Neuronal stem cell (in vitro differentiated cells): ENCODE data around the gene FAM111A.

ENCODE experiments used
- DNase-seq: peaks from one replicate; pipeline ENCODE4 v3.0.0-alpha.2; 2013; ENCODE audit warnings: low spot score
- H2AFZ ChIP-seq: one replicate; pipeline ENCODE4 v1.6.1; 2013; ENCODE audit warnings: mild to moderate bottlenecking, low read length, inconsistent platforms
- H2AK5ac ChIP-seq: 2 replicates; pipeline ENCODE4 v1.6.1; 2013; ENCODE audit warnings: low read depth, mild to moderate bottlenecking, inconsistent platforms, low read length, moderate library complexity, mixed read lengths
- H2BK120ac ChIP-seq: 2 replicates; pipeline ENCODE4 v1.6.1; 2013; ENCODE audit warnings: low read depth, mild to moderate bottlenecking, inconsistent platforms, low read length, moderate library complexity, mixed read lengths
- H2BK12ac ChIP-seq: one replicate; pipeline ENCODE4 v1.6.1; 2013; ENCODE audit warnings: low read length, inconsistent platforms
- H2BK15ac ChIP-seq: 2 replicates; pipeline ENCODE4 v1.6.1; 2013; ENCODE audit warnings: mild to moderate bottlenecking, low read length, inconsistent platforms, mixed read lengths
- H2BK5ac ChIP-seq: one replicate; pipeline ENCODE4 v1.6.1; 2013; ENCODE audit warnings: inconsistent platforms, mild to moderate bottlenecking, low read length, moderate library complexity
- H3K14ac ChIP-seq: one replicate; pipeline ENCODE4 v1.6.1; 2013; ENCODE audit warnings: low read length, inconsistent platforms
- H3K18ac ChIP-seq: 2 replicates; pipeline ENCODE4 v1.6.1; 2013; ENCODE audit warnings: low read length, inconsistent platforms
- H3K23ac ChIP-seq: 2 replicates; pipeline ENCODE4 v1.6.1; 2013; ENCODE audit warnings: low read depth, mild to moderate bottlenecking, mixed read lengths, low read length, inconsistent platforms; ENCODE audit not compliant: poor library complexity
- H3K27ac ChIP-seq: replicated peaks from 3 replicates; pipeline ENCODE4 v1.5.1; 2013; ENCODE audit warnings: low read length, inconsistent platforms
- H3K27me3 ChIP-seq, 3 experiments: 2 replicates each; pipeline ENCODE4 v1.6.1; 2013; ENCODE audit warnings: low read length in 3 of 3, mild to moderate bottlenecking in 2 of 3, inconsistent platforms in 1 of 3, low read depth in 1 of 3, mixed read lengths in 1 of 3, moderate library complexity in 1 of 3; ENCODE audit not compliant: control insufficient read depth in 3 of 3, insufficient read depth in 3 of 3
- H3K36me3 ChIP-seq, 2 donors: replicated peaks in 1 of 2; 2 replicates each; pipeline ENCODE4 v1.6.1; 2013; ENCODE audit warnings: low read length in 2 of 2; ENCODE audit not compliant: control insufficient read depth in 2 of 2, insufficient read depth in 2 of 2
- H3K4ac ChIP-seq: 2 replicates; pipeline ENCODE4 v1.6.1; 2013; ENCODE audit warnings: inconsistent platforms, mild to moderate bottlenecking, low read length, moderate library complexity
- H3K4me1 ChIP-seq, 2 donors: 1 replicate in 1 of 2; 2 replicates in 1 of 2; pipeline ENCODE4 v1.6.1; 2013; ENCODE audit warnings: low read length in 2 of 2, low read depth in 1 of 2; ENCODE audit not compliant: control insufficient read depth in 2 of 2, insufficient read depth in 1 of 2
- H3K4me2 ChIP-seq: one replicate; pipeline ENCODE4 v1.6.1; 2013; ENCODE audit warnings: mild to moderate bottlenecking, low read length, inconsistent platforms; ENCODE audit not compliant: insufficient read depth, poor library complexity, severe bottlenecking
- H3K4me3 ChIP-seq, 2 donors: 2 replicates each; pipeline ENCODE4 v1.5.1; 2013; ENCODE audit warnings: low read length in 2 of 2, mild to moderate bottlenecking in 2 of 2, inconsistent platforms in 1 of 2, moderate library complexity in 1 of 2
- H3K79me1 ChIP-seq: one replicate; pipeline ENCODE4 v1.6.1; 2013; ENCODE audit warnings: low read depth, mild to moderate bottlenecking, inconsistent platforms, low read length, moderate library complexity
- H3K9ac ChIP-seq: one replicate; pipeline ENCODE4 v1.6.1; 2013; ENCODE audit warnings: mild to moderate bottlenecking, low read depth, low read length, inconsistent platforms; ENCODE audit not compliant: poor library complexity
- H3K9me3 ChIP-seq, 2 donors: replicated peaks in 1 of 2; 2 replicates each; pipeline versions ENCODE3 to v1.6.1; 2013; ENCODE audit warnings: low read length in 2 of 2, mild to moderate bottlenecking in 2 of 2, inconsistent platforms in 1 of 2, low read depth in 1 of 2, mixed read lengths in 1 of 2, moderate library complexity in 1 of 2; ENCODE audit not compliant: control insufficient read depth in 2 of 2, insufficient read depth in 1 of 2
- H4K8ac ChIP-seq: one replicate; pipeline ENCODE4 v1.6.1; 2013; ENCODE audit warnings: low read depth, mild to moderate bottlenecking, inconsistent platforms, low read length, moderate library complexity
- H4K91ac ChIP-seq: one replicate; pipeline ENCODE4 v1.6.1; 2013; ENCODE audit warnings: low read length, low read depth, mild to moderate bottlenecking, inconsistent platforms; ENCODE audit not compliant: poor library complexity
- WGBS, 2 donors: extraction: QIAGEN DNeasy Blood & Tissue Kit; methylation state at CpG; one replicate each; pipeline ENCODE4 v1.1.7; 2013; ENCODE audit warnings: missing lambda C conversion rate in 2 of 2, mixed read lengths in 1 of 2; ENCODE audit not compliant: insufficient read length in 2 of 2, insufficient replicate concordance in 1 of 2; ENCODE audit errors: extremely low coverage in 2 of 2; 5-methylcytosine and 5-hydroxymethylcytosine counted together

The FAM111A gene

GRCh38 chr11:59137190-59137589, 5.5 kb upstream of the FAM111A start:
- no peak overlapping the region for H2BK12ac ChIP-seq
- DNase-seq: no peak
- no peak overlapping the region for H3K4me2 ChIP-seq
- no peak overlapping the region for H3K27ac ChIP-seq
- no peaks in the 10 kb centered on the region for H3K79me1 ChIP-seq
- no CpG with 5 or more reads among the region's 17 CpGs for WGBS, 2 donors
- peak overlapping the region; percentile 38 for H3K14ac ChIP-seq
- H2BK15ac ChIP-seq: no peak overlapping the region
- H4K8ac ChIP-seq: no peak overlapping the region
- peaks cover 2 to 5% of the 10 kb centered on the region in 2 donors for H3K36me3 ChIP-seq
- no peak overlapping the region for H3K4me3 ChIP-seq
- no peak overlapping the region for H2BK120ac ChIP-seq
- H3K23ac ChIP-seq: no peak overlapping the region
- H3K27me3 ChIP-seq: no peaks in the 10 kb centered on the region
- no peak overlapping the region for H2AFZ ChIP-seq
- no peak overlapping the region for H3K18ac ChIP-seq
- H3K4ac ChIP-seq: no peak overlapping the region
- no peak overlapping the region for H2BK5ac ChIP-seq
- no peak overlapping the region for H2AK5ac ChIP-seq
- peaks cover under 1 to 6% of the 10 kb centered on the region in 2 donors for H3K9me3 ChIP-seq
- no peak overlapping the region for H3K9ac ChIP-seq
- no peak overlapping the region for H4K91ac ChIP-seq
- H3K4me1 ChIP-seq: peaks cover 0 to 1% of the 10 kb centered on the region in 2 donors

GRCh38 chr11:59138643-59139042, 4.0 kb upstream of the FAM111A start:
- Histone ChIP-seq H3K18ac (no peak overlapping the region), H3K9me3 (peaks cover 0 to 5% of the 10 kb centered on the region in 2 donors), H3K4me1 (peaks cover 3 to 4% of the 10 kb centered on the region in 2 donors), H3K4me2 (no peak overlapping the region), H2BK12ac (no peak overlapping the region), H3K79me1 (no peaks in the 10 kb centered on the region), H3K36me3 (peaks cover 2 to 5% of the 10 kb centered on the region in 2 donors), H2AK5ac (no peak overlapping the region), H3K14ac (no peak overlapping the region), H3K27me3 (no peaks in the 10 kb centered on the region), H2BK15ac (no peak overlapping the region), H2BK5ac (no peak overlapping the region), H3K27ac (no peak overlapping the region), H3K23ac (no peak overlapping the region), H4K91ac (no peak overlapping the region), H2BK120ac (no peak overlapping the region), H3K4me3 (no peak overlapping the region), H4K8ac (no peak overlapping the region), H3K4ac (no peak overlapping the region), H2AFZ (no peak overlapping the region), H3K9ac (no peak overlapping the region)
- no peak for DNase-seq
- no CpG with 5 or more reads among the region's 2 CpGs for WGBS, 2 donors

DNA sequence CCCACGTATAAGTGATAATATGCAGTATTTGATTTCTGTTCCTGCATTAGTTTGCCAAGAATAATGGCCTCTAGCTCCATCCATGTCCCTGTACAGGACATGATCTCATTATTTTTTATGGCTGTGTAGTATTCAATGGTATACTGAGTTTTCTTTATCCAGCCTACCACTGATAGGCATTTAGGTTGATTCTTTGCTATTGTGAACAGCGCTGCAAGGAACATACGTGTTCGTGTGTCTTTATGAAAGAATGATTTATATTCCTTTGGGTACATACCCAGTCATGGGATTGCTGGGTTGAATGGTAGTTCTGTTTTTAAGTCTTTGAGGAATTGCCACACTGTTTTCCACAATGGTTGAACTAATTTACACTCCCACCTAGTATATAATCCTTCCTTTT, 1.5 kb upstream of the FAM111A start:
- DNase-seq: no peak
- no peak overlapping the region for H2AK5ac ChIP-seq
- no peak overlapping the region for H2AFZ ChIP-seq
- H3K4ac ChIP-seq: no peak overlapping the region
- H3K9ac ChIP-seq: no peak overlapping the region
- H3K27ac ChIP-seq: no peak overlapping the region
- H4K8ac ChIP-seq: no peak overlapping the region
- H4K91ac ChIP-seq: no peak overlapping the region
- no CpG with 5 or more reads among the region's 4 CpGs for WGBS, 2 donors
- peaks cover 0 to 5% of the 10 kb centered on the region in 2 donors for H3K36me3 ChIP-seq
- no peak overlapping the region for H3K4me3 ChIP-seq
- H3K9me3 ChIP-seq: no peaks in the 10 kb centered on the region
- peaks cover 4 to 5% of the 10 kb centered on the region in 2 donors for H3K4me1 ChIP-seq
- peaks cover 0 to 9% (median 0%) of the 10 kb centered on the region in 3 experiments for H3K27me3 ChIP-seq
- H3K23ac ChIP-seq: no peak overlapping the region
- H3K4me2 ChIP-seq: no peak overlapping the region
- no peaks in the 10 kb centered on the region for H3K79me1 ChIP-seq
- H2BK5ac ChIP-seq: no peak overlapping the region
- H2BK15ac ChIP-seq: no peak overlapping the region
- H2BK12ac ChIP-seq: no peak overlapping the region
- no peak overlapping the region for H3K14ac ChIP-seq
- no peak overlapping the region for H2BK120ac ChIP-seq
- H3K18ac ChIP-seq: no peak overlapping the region

DNA sequence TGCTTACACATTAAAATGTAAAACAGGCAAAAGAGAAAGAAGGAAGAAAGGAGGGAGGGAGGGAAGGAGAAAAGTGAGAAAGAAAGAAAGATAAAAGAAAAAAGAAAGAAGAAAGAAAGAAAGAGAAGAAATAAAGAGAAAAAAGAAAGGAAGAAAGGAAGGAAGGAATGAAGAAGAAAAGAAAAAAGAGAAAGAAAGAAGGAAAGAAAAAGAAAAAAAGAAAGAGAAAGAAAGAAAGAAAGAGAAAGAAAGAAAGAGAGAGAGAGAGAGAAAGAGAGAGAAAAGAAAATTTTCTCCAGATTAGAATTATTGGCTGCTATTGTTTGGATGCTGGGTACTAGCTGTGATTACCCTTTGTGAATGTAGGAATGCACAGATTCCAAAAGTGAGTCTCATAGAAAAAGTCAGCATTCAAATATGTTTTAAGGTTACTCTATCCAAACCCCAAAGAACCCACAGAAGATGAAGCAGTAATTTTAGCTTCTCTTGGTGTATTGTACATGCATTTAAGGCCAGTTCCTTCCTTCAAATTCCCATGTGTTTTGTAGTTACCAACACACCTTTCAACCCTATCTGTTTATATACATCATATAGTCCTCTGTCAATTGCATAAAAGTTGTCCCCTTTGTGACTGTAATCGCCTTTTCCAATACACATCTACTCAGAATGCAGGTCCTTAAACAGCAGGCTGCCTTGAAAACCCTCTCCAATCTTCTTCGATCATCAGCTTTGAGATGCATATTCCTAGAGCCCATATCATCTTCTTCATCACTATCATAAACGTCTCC, 789 bp upstream of the FAM111A start:
- Histone ChIP-seq H2AFZ (peak overlapping the region; percentile 96), H2BK15ac (no peak overlapping the region), H3K9me3 (no peaks in the 10 kb centered on the region), H3K27ac (no peak overlapping the region), H3K14ac (no peak overlapping the region), H3K9ac (no peak overlapping the region), H2AK5ac (no peak overlapping the region), H3K27me3 (peaks cover 0 to 9% (median 0%) of the 10 kb centered on the region in 3 experiments), H3K36me3 (peaks cover 0 to 6% of the 10 kb centered on the region in 2 donors), H2BK120ac (no peak overlapping the region), H3K18ac (no peak overlapping the region), H3K79me1 (no peaks in the 10 kb centered on the region), H3K4me2 (peak overlapping the region; percentile 77), H4K91ac (no peak overlapping the region), H2BK12ac (no peak overlapping the region), H3K4ac (no peak overlapping the region), H3K4me3 (peak overlapping the region in 1 of 2 donors; percentile 57), H2BK5ac (peak overlapping the region; percentile 57), H3K23ac (no peak overlapping the region), H3K4me1 (peaks cover 4 to 5% of the 10 kb centered on the region in 2 donors), H4K8ac (no peak overlapping the region)
- WGBS, 2 donors: no CpG with 5 or more reads among the region's 3 CpGs
- no peak for DNase-seq
